Nephron (organoid): ENCODE data around the gene ATRAID.
"Not testable (repeated sequence)": the region's sequence is repeated elsewhere in the genome, so short reads cannot be mapped to it uniquely, and the experiment has no call there.

Experiments used
- H3K27ac Mint-ChIP-seq, 3 experiments: 2 replicates each; pipeline ENCODE4 v1.8.0; 2020; ENCODE audit warnings: mixed read lengths in 3 of 3, mild to moderate bottlenecking in 2 of 3, moderate library complexity in 1 of 3
- H3K27me3 Mint-ChIP-seq: 2 replicates; pipeline ENCODE4 v1.8.0; 2021; ENCODE audit warnings: low read depth, mild to moderate bottlenecking, moderate library complexity, mixed read lengths
- H3K36me3 Mint-ChIP-seq: 2 replicates; pipeline ENCODE4 v1.8.0; 2020; ENCODE audit warnings: low read depth, mixed read lengths
- H3K4me1 Mint-ChIP-seq: 2 replicates; pipeline ENCODE4 v1.8.0; 2020; ENCODE audit warnings: mixed read lengths
- H3K4me3 Mint-ChIP-seq, 3 experiments: 2 replicates each; pipeline ENCODE4 v1.8.0; 2020; ENCODE audit warnings: mild to moderate bottlenecking in 3 of 3, mixed read lengths in 3 of 3, moderate library complexity in 2 of 3
- H3K9me3 Mint-ChIP-seq: 2 replicates; pipeline ENCODE4 v1.8.0; 2020; ENCODE audit warnings: mixed read lengths
- TF ChIP-seq, protein P1 (sequence below), 3 experiments: fragments of 200-600 bp; sonication (generic); IDR thresholded peaks; one replicate each; pipeline ENCODE4 v1.5.0; 2021; ENCODE audit warnings: antibody characterized with exemption in 3 of 3; ENCODE audit not compliant: unreplicated experiment in 3 of 3

ATRAID gene

GRCh38 chr2:27174638-27175037 is 37.2 kb upstream of the ATRAID start:
- Mint-ChIP-seq H3K27me3 (peaks cover 20% of the 10 kb centered on the region), H3K27ac (no peak overlapping the region), H3K36me3 (no peaks in the 10 kb centered on the region), H3K9me3 (no peaks in the 10 kb centered on the region), H3K4me3 (no peak overlapping the region), H3K4me1 (no peaks in the 10 kb centered on the region)
- TF ChIP-seq, protein P1, sequence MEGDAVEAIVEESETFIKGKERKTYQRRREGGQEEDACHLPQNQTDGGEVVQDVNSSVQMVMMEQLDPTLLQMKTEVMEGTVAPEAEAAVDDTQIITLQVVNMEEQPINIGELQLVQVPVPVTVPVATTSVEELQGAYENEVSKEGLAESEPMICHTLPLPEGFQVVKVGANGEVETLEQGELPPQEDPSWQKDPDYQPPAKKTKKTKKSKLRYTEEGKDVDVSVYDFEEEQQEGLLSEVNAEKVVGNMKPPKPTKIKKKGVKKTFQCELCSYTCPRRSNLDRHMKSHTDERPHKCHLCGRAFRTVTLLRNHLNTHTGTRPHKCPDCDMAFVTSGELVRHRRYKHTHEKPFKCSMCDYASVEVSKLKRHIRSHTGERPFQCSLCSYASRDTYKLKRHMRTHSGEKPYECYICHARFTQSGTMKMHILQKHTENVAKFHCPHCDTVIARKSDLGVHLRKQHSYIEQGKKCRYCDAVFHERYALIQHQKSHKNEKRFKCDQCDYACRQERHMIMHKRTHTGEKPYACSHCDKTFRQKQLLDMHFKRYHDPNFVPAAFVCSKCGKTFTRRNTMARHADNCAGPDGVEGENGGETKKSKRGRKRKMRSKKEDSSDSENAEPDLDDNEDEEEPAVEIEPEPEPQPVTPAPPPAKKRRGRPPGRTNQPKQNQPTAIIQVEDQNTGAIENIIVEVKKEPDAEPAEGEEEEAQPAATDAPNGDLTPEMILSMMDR (IDR thresholded peaks at IDR 0.05; ENCODE audit: unreplicated experiment in 3 of 3), result no peak

GRCh38 chr2:27175330-27175729 is 36.5 kb upstream of the ATRAID start:
- TF ChIP-seq, protein P1 (IDR thresholded peaks at IDR 0.05; ENCODE audit: unreplicated experiment in 3 of 3), result no peak
- H3K27ac Mint-ChIP-seq, result no peak overlapping the region
- peaks cover 13% of the 10 kb centered on the region for H3K27me3 Mint-ChIP-seq
- no peaks in the 10 kb centered on the region for H3K36me3 Mint-ChIP-seq
- no peaks in the 10 kb centered on the region for H3K4me1 Mint-ChIP-seq
- H3K9me3 Mint-ChIP-seq, result no peaks in the 10 kb centered on the region
- no peak overlapping the region for H3K4me3 Mint-ChIP-seq

DNA sequence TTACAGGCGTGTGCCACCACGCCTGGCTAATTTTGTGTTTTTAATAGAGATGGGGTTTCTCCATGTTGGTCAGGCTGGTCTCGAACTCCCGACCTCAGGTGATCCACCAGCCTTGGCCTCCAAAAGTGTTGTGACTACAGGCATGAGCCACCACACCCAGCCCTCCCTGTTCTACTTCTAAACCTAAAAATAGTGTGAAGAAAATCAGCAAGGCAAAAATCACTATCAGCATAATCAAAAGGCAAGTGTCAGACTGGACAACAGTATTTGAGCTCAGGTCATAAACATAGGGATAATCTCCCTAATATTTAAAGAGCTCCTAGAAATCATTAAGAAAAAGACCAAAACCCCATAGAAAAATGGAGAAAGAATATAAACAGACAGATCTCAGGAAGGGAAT is 36.1 kb upstream of the ATRAID start:
- H3K27ac Mint-ChIP-seq, H3K36me3 Mint-ChIP-seq, H3K4me3 Mint-ChIP-seq, H3K4me1 Mint-ChIP-seq, H3K9me3 Mint-ChIP-seq: not testable (repeated sequence)
- peaks cover 14% of the 10 kb centered on the region for H3K27me3 Mint-ChIP-seq

- Mint-ChIP-seq H3K9me3 (no peaks in the 10 kb centered on the region), H3K27me3 (peaks cover 17% of the 10 kb centered on the region), H3K4me3 (no peak overlapping the region), H3K4me1 (no peaks in the 10 kb centered on the region), H3K27ac (no peak overlapping the region), H3K36me3 (no peaks in the 10 kb centered on the region)
- TF ChIP-seq, protein P1 (IDR thresholded peaks at IDR 0.05; ENCODE audit: unreplicated experiment in 3 of 3), result no peak
Observed at GRCh38 chr2:27177441-27178351, 34.1 kb upstream of the ATRAID start.

- Mint-ChIP-seq H3K4me1 (no peaks in the 10 kb centered on the region), H3K36me3 (no peaks in the 10 kb centered on the region), H3K27ac (no peak overlapping the region), H3K27me3 (peaks cover 17% of the 10 kb centered on the region), H3K9me3 (no peaks in the 10 kb centered on the region), H3K4me3 (no peak overlapping the region)
- TF ChIP-seq, protein P1 (IDR thresholded peaks at IDR 0.05; ENCODE audit: unreplicated experiment in 3 of 3), result no peak
Observed at GRCh38 chr2:27178469-27178868, 33.4 kb upstream of the ATRAID start.

- Mint-ChIP-seq H3K9me3 (no peaks in the 10 kb centered on the region), H3K27ac (no peak overlapping the region), H3K4me1 (no peaks in the 10 kb centered on the region), H3K4me3 (no peak overlapping the region), H3K27me3 (peaks cover 17% of the 10 kb centered on the region), H3K36me3 (no peaks in the 10 kb centered on the region)
- TF ChIP-seq, protein P1 (IDR thresholded peaks at IDR 0.05; ENCODE audit: unreplicated experiment in 3 of 3), result no peak
Observed at GRCh38 chr2:27179344-27180000, 32.4 kb upstream of the ATRAID start.
